ENCODE results near the gene CYFIP2. TPM values are rescaled to one million over a fixed set of nuclear protein-coding genes. Genes with fewer than 3 reads are reported as not detected.

The CYFIP2 gene
- total RNA-seq, 3 donors from 2014 or later: 24.8 to 28.6 (median 25.8) TPM

GRCh38 chr5:157263496-157264090, 2.3 kb upstream of the CYFIP2 start:
- TF ChIP-seq, protein P1, sequence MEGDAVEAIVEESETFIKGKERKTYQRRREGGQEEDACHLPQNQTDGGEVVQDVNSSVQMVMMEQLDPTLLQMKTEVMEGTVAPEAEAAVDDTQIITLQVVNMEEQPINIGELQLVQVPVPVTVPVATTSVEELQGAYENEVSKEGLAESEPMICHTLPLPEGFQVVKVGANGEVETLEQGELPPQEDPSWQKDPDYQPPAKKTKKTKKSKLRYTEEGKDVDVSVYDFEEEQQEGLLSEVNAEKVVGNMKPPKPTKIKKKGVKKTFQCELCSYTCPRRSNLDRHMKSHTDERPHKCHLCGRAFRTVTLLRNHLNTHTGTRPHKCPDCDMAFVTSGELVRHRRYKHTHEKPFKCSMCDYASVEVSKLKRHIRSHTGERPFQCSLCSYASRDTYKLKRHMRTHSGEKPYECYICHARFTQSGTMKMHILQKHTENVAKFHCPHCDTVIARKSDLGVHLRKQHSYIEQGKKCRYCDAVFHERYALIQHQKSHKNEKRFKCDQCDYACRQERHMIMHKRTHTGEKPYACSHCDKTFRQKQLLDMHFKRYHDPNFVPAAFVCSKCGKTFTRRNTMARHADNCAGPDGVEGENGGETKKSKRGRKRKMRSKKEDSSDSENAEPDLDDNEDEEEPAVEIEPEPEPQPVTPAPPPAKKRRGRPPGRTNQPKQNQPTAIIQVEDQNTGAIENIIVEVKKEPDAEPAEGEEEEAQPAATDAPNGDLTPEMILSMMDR (IDR thresholded peaks at IDR 0.05): no peak
- DNase-seq (no peak), ATAC-seq (peak; percentile 14)
- Histone ChIP-seq H3K36me3 (ENCODE audit: low read depth) (no peaks in the 10 kb centered on the region), H3K4me3 (no peak overlapping the region), H3K4me1 (ENCODE audit: low read depth) (peaks cover 13% of the 10 kb centered on the region), H3K9me3 (no peaks in the 10 kb centered on the region)
- intact Hi-C loops (cut with DNase I, micrococcal nuclease): no loop called here

DNA sequence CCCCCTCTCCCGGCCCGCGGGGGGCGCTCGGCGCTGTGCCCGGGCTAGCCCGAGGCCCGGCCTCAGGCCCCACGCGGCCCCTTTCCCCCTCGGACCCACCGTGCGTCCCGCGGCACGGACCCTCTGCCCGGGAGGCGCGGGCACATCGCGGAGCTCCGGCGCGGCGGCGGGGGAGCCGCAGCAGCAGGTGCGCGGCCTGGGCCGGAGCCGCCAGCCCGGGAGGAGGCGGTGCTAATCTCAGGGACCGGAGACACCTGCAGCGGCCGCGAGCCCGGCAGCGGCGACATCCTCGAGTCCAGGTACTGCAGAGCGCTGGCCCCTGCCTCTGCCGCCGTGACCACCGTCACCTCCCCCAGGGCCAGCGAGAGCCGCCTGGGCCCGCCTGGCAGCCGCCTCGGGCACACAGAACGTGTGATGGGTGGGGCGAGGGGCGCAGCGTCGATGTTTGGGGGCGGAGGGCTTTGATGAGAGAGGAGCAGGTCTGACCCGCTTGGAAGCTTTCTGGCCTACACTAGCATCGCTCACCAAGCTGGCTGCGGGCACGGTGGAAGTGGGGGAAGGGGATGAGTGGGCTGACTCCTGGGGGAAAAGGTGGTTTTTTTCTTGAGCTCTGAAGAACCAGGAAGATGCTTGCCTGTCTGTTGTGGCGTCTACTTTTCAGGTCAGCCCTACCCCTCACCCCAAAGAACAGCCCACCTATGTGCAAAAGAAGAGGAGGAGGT, 524 bp downstream of the CYFIP2 start:
- TF ChIP-seq, protein P1 (IDR thresholded peaks at IDR 0.05): no peak
- Histone ChIP-seq H3K4me3 (peak overlapping the region; percentile 35), H3K4me1 (ENCODE audit: low read depth) (peaks cover 16% of the 10 kb centered on the region), H3K36me3 (ENCODE audit: low read depth) (no peaks in the 10 kb centered on the region), H3K9me3 (no peaks in the 10 kb centered on the region)
- peak; percentile 76 for ATAC-seq
- intact Hi-C loops (cut with DNase I, micrococcal nuclease): no loop called here
- DNase-seq: peak; percentile 50 to 79 (median 75)

- no peak overlapping the region for H3K4me3 ChIP-seq
- peaks cover 16% of the 10 kb centered on the region for H3K4me1 ChIP-seq (ENCODE audit: low read depth)
- intact Hi-C loops (cut with DNase I, micrococcal nuclease): no loop called here
- TF ChIP-seq, protein P1 (IDR thresholded peaks at IDR 0.05): no peak
- H3K9me3 ChIP-seq: no peaks in the 10 kb centered on the region
- no peak for ATAC-seq
- DNase-seq: no peak
- no peaks in the 10 kb centered on the region for H3K36me3 ChIP-seq (ENCODE audit: low read depth)
Measured at GRCh38 chr5:157267025-157267424, 1.1 kb downstream of the CYFIP2 start.

GRCh38 chr5:157267761-157268480, 2.0 kb downstream of the CYFIP2 start:
- TF ChIP-seq, protein P1 (IDR thresholded peaks at IDR 0.05): no peak
- H3K9me3 ChIP-seq: no peaks in the 10 kb centered on the region
- peaks cover 16% of the 10 kb centered on the region for H3K4me1 ChIP-seq (ENCODE audit: low read depth)
- intact Hi-C loops (cut with DNase I, micrococcal nuclease): no loop called here
- no peaks in the 10 kb centered on the region for H3K36me3 ChIP-seq (ENCODE audit: low read depth)
- no peak for DNase-seq
- no peak for ATAC-seq
- no peak overlapping the region for H3K4me3 ChIP-seq

GRCh38 chr5:157269165-157269671, 3.3 kb downstream of the CYFIP2 start:
- TF ChIP-seq, protein P1 (IDR thresholded peaks at IDR 0.05): no peak
- DNase-seq: no peak
- intact Hi-C loops (cut with DNase I, micrococcal nuclease): no loop called here

More at GRCh38 chr5:157269165-157269671, 3.3 kb downstream of the CYFIP2 start:
- Histone ChIP-seq H3K4me1 (ENCODE audit: low read depth) (peaks cover 16% of the 10 kb centered on the region), H3K9me3 (no peaks in the 10 kb centered on the region), H3K36me3 (ENCODE audit: low read depth) (no peaks in the 10 kb centered on the region), H3K4me3 (no peak overlapping the region)
- ATAC-seq: no peak

All from mucosa of descending colon (tissue), 3 donors.